H9 (cell line): ENCODE results near the gene UBL5. TPM values are rescaled to one million over a fixed set of nuclear protein-coding genes. Genes with fewer than 3 reads are reported as not detected.

Experiments
- DNase-seq: peaks from one replicate; pipeline ENCODE4 v3.0.0-alpha.2; 2017
- H2AFZ ChIP-seq: one replicate; pipeline ENCODE4 v1.6.1; 2013; ENCODE audit warnings: mild to moderate bottlenecking, low read length, control low read depth, moderate library complexity
- H2AK5ac ChIP-seq: 2 replicates; pipeline ENCODE4 v1.6.1; 2013; ENCODE audit warnings: low read length, control low read depth, mixed read lengths; ENCODE audit not compliant: insufficient read length
- H2BK120ac ChIP-seq: one replicate; pipeline ENCODE4 v1.6.1; 2013; ENCODE audit warnings: low read depth, mild to moderate bottlenecking, low read length, control low read depth, inconsistent platforms; ENCODE audit not compliant: poor library complexity, severe bottlenecking
- H2BK12ac ChIP-seq: 2 replicates; pipeline ENCODE4 v1.6.1; 2013; ENCODE audit warnings: low read length, control low read depth, mixed read lengths, low read depth; ENCODE audit not compliant: insufficient read length
- H2BK15ac ChIP-seq: 2 replicates; pipeline ENCODE4 v1.6.1; 2013; ENCODE audit warnings: low read depth, low read length, control low read depth
- H2BK20ac ChIP-seq: one replicate; pipeline ENCODE4 v1.6.1; 2013; ENCODE audit warnings: low read depth, mild to moderate bottlenecking, low read length, control low read depth, inconsistent platforms; ENCODE audit not compliant: poor library complexity, severe bottlenecking
- H2BK5ac ChIP-seq: 2 replicates; pipeline ENCODE4 v1.6.1; 2013; ENCODE audit warnings: low read length, control low read depth, mixed read lengths; ENCODE audit not compliant: insufficient read length
- H3K14ac ChIP-seq: 2 replicates; pipeline ENCODE4 v1.6.1; 2013; ENCODE audit warnings: low read length, control low read depth; ENCODE audit not compliant: insufficient read depth
- H3K18ac ChIP-seq: 2 replicates; pipeline ENCODE4 v1.6.1; 2013; ENCODE audit warnings: low read depth, mild to moderate bottlenecking, mixed read lengths, low read length, control low read depth; ENCODE audit not compliant: insufficient read length
- H3K23ac ChIP-seq: 2 replicates; pipeline ENCODE4 v1.6.1; 2013; ENCODE audit warnings: low read length, control low read depth, mixed read lengths, low read depth; ENCODE audit not compliant: insufficient read length
- H3K23me2 ChIP-seq: 2 replicates; pipeline ENCODE4 v1.6.1; 2013; ENCODE audit warnings: low read depth, mild to moderate bottlenecking, mixed read lengths, low read length, control low read depth; ENCODE audit not compliant: insufficient read length, poor library complexity, severe bottlenecking
- H3K27ac ChIP-seq: 2 replicates; pipeline ENCODE4 v1.5.1; 2013; ENCODE audit warnings: low read length, control low read depth, mixed read lengths, low read depth; ENCODE audit not compliant: insufficient read length
- H3K27me3 ChIP-seq: 2 replicates; pipeline ENCODE4 v1.6.1; 2013; ENCODE audit warnings: low read length, control low read depth, inconsistent platforms; ENCODE audit not compliant: insufficient read depth
- H3K4ac ChIP-seq: 2 replicates; pipeline ENCODE4 v1.6.1; 2013; ENCODE audit warnings: low read depth, mild to moderate bottlenecking, control low read depth, inconsistent platforms, low read length, moderate library complexity
- H3K4me1 ChIP-seq: 2 replicates; pipeline ENCODE4 v1.6.1; 2013; ENCODE audit warnings: low read length, control low read depth, inconsistent platforms; ENCODE audit not compliant: insufficient read depth
- H3K4me2 ChIP-seq: 2 replicates; pipeline ENCODE4 v1.6.1; 2013; ENCODE audit warnings: low read length, control low read depth, mixed read lengths; ENCODE audit not compliant: insufficient read length, insufficient read depth
- H3K56ac ChIP-seq: 2 replicates; pipeline ENCODE4 v1.6.1; 2013; ENCODE audit warnings: low read depth, mild to moderate bottlenecking, mixed read lengths, low read length, control low read depth; ENCODE audit not compliant: insufficient read length
- H3K79me1 ChIP-seq: 2 replicates; pipeline ENCODE4 v1.6.1; 2013; ENCODE audit warnings: low read depth, mild to moderate bottlenecking, moderate library complexity, low read length, control low read depth, inconsistent platforms; ENCODE audit not compliant: insufficient read depth, poor library complexity, severe bottlenecking
- H3K79me2 ChIP-seq: 2 replicates; pipeline ENCODE4 v1.6.1; 2013; ENCODE audit warnings: low read length, control low read depth, inconsistent platforms; ENCODE audit not compliant: insufficient read depth
- H3K9ac ChIP-seq: 2 replicates; pipeline ENCODE4 v1.6.1; 2013; ENCODE audit warnings: low read length, control low read depth, mixed read lengths; ENCODE audit not compliant: insufficient read length; ENCODE audit errors: extremely low read depth
- H3K9me3 ChIP-seq: one replicate; pipeline ENCODE4 v1.6.1; 2013; ENCODE audit warnings: low read depth, low read length, inconsistent platforms; ENCODE audit not compliant: control insufficient read depth
- H3T11ph ChIP-seq: one replicate; pipeline ENCODE4 v1.6.1; 2013; ENCODE audit warnings: mild to moderate bottlenecking, low read length, control low read depth, inconsistent platforms
- H4K20me1 ChIP-seq: one replicate; pipeline ENCODE4 v1.6.1; 2013; ENCODE audit not compliant: control insufficient read depth, insufficient read length, insufficient read depth
- H4K5ac ChIP-seq: 2 replicates; pipeline ENCODE4 v1.6.1; 2013; ENCODE audit warnings: low read depth, mild to moderate bottlenecking, mixed read lengths, low read length, control low read depth; ENCODE audit not compliant: insufficient read length
- H4K8ac ChIP-seq: replicated peaks from 2 replicates; pipeline ENCODE4 v1.6.1; 2013; ENCODE audit warnings: low read length, control low read depth, mixed read lengths, low read depth; ENCODE audit not compliant: insufficient read length
- H4K91ac ChIP-seq: 2 replicates; pipeline ENCODE4 v1.6.1; 2013; ENCODE audit warnings: low read depth, mild to moderate bottlenecking, moderate library complexity, mixed read lengths, low read length, control low read depth; ENCODE audit not compliant: insufficient read length
- H3K27ac Mint-ChIP-seq, 3 experiments: 2 replicates in 2 of 3; 3 replicates in 1 of 3; pipeline ENCODE4 v1.8.0; 2020 to 2021; ENCODE audit warnings: mixed read lengths in 3 of 3, mild to moderate bottlenecking in 1 of 3, moderate library complexity in 1 of 3
- H3K27me3 Mint-ChIP-seq: 2 replicates; pipeline ENCODE4 v1.8.0; 2021; ENCODE audit warnings: low read depth, mild to moderate bottlenecking, moderate library complexity, mixed read lengths
- H3K36me3 Mint-ChIP-seq, 3 experiments: 2 replicates in 2 of 3; 3 replicates in 1 of 3; pipeline ENCODE4 v1.8.0; 2020 to 2021; ENCODE audit warnings: low read depth in 3 of 3, mixed read lengths in 3 of 3; ENCODE audit not compliant: insufficient read depth in 1 of 3
- H3K4me1 Mint-ChIP-seq, 2 experiments: 2 replicates each; pipeline ENCODE4 v1.8.0; 2020; ENCODE audit warnings: mixed read lengths in 2 of 2
- H3K4me3 Mint-ChIP-seq, 2 experiments: 2 replicates in 1 of 2; 3 replicates in 1 of 2; pipeline ENCODE4 v1.8.0; 2020 to 2021; ENCODE audit warnings: mild to moderate bottlenecking in 2 of 2, mixed read lengths in 2 of 2, moderate library complexity in 1 of 2
- H3K9me3 Mint-ChIP-seq, 2 experiments: 2 replicates in 1 of 2; 3 replicates in 1 of 2; pipeline ENCODE4 v1.8.0; 2020; ENCODE audit warnings: mild to moderate bottlenecking in 2 of 2, mixed read lengths in 2 of 2, moderate library complexity in 1 of 2
- WGBS: extraction: QIAGEN DNeasy Blood & Tissue Kit; methylation state at CpG from one replicate; pipeline ENCODE4 v1.1.7; 2013; ENCODE audit warnings: missing lambda C conversion rate, low lambda C conversion rate, mixed read lengths; ENCODE audit not compliant: insufficient read length; ENCODE audit errors: extremely low coverage; 5-methylcytosine and 5-hydroxymethylcytosine counted together
- total RNA-seq: library from RNA; stranded (reverse); gene quantifications from 2 replicates; pipeline ENCODE4 v1.2.1, GENCODE V29; 2021
- TF ChIP-seq, protein P1 (sequence below): fragments of 200-600 bp; sonication (generic); conservative IDR thresholded peaks from 3 replicates; pipeline ENCODE4 v1.8.0; 2021; ENCODE audit warnings: antibody characterized with exemption, mild to moderate bottlenecking

The UBL5 gene
- total RNA-seq, 1 experiment from 2014 or later, result 393 TPM

DNA sequence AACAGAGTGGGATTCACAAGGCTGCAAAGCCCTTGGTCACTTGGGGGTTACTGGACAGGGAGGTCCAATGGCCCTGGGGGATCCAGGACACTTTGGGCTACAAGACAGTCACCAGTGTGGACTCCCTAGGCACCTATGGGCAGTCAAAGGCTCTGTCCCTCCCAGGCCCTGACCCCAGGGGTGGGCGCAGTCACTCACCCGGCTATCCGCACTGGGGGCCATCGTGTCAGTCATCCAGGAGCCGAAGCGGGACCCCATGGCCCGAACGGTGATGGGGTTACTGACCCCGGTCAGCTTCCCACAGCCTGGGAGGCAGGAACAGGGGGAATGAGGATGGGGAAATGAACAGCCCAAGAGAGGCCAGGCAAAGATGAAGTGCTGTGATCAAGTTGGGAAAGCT is 28.9 kb downstream of the UBL5 start:
- H3K27ac Mint-ChIP-seq, result no peak overlapping the region

More for the DNA sequence above, 28.9 kb downstream of the UBL5 start:
- Histone ChIP-seq H3K4me1 (no peaks in the 10 kb centered on the region), H2BK5ac (no peak overlapping the region), H4K20me1 (no peaks in the 10 kb centered on the region), H4K5ac (no peak overlapping the region), H3K9me3 (no peaks in the 10 kb centered on the region), H2AFZ (no peak overlapping the region), H3K27me3 (no peaks in the 10 kb centered on the region), H3K56ac (no peak overlapping the region), H2BK12ac (no peak overlapping the region), H2AK5ac (no peak overlapping the region), H4K8ac (no peak overlapping the region), H3K4ac (no peak overlapping the region), H3K27ac (no peak overlapping the region), H3T11ph (no peak overlapping the region), H2BK120ac (no peak overlapping the region), H3K23ac (no peak overlapping the region), H3K18ac (no peak overlapping the region), H3K79me2 (no peaks in the 10 kb centered on the region), H2BK20ac (no peak overlapping the region), H3K23me2 (no peaks in the 10 kb centered on the region), H4K91ac (no peak overlapping the region), H3K4me2 (no peak overlapping the region), H3K9ac (no peak overlapping the region), H2BK15ac (no peak overlapping the region), H3K79me1 (no peaks in the 10 kb centered on the region), H3K14ac (no peak overlapping the region)
- H3K4me1 Mint-ChIP-seq, result peaks cover 5 to 6% of the 10 kb centered on the region in 2 experiments
- no CpG with 5 or more reads among the region's 9 CpGs for WGBS
- no peak overlapping the region for H3K4me3 Mint-ChIP-seq
- H3K36me3 Mint-ChIP-seq, result peaks cover 19 to 60% (median 49%) of the 10 kb centered on the region in 3 experiments; a peak in 6 of 7 replicates
- no peak for DNase-seq
- no peaks in the 10 kb centered on the region for H3K27me3 Mint-ChIP-seq
- H3K9me3 Mint-ChIP-seq, result no peaks in the 10 kb centered on the region
- TF ChIP-seq, protein P1, sequence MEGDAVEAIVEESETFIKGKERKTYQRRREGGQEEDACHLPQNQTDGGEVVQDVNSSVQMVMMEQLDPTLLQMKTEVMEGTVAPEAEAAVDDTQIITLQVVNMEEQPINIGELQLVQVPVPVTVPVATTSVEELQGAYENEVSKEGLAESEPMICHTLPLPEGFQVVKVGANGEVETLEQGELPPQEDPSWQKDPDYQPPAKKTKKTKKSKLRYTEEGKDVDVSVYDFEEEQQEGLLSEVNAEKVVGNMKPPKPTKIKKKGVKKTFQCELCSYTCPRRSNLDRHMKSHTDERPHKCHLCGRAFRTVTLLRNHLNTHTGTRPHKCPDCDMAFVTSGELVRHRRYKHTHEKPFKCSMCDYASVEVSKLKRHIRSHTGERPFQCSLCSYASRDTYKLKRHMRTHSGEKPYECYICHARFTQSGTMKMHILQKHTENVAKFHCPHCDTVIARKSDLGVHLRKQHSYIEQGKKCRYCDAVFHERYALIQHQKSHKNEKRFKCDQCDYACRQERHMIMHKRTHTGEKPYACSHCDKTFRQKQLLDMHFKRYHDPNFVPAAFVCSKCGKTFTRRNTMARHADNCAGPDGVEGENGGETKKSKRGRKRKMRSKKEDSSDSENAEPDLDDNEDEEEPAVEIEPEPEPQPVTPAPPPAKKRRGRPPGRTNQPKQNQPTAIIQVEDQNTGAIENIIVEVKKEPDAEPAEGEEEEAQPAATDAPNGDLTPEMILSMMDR, result no peak
